ENCODE data around the gene SLC25A19. TPM values are rescaled to one million over a fixed set of nuclear protein-coding genes. Genes with fewer than 3 reads are reported as not detected.

Gene SLC25A19
- total RNA-seq = 10.4 and 18.8 TPM in 2 replicates

GRCh38 chr17:75289115-75289831 is at the start of gene SLC25A19:
Gene SLC25A19 (minus strand): TSS chr17:75289433. CDS start chr17:75286764, 2,669 bp downstream.

GRCh38 chr17:75270966-75271232 is 18.3 kb downstream of the SLC25A19 start, which contains the start of gene MIF4GD:
Gene MIF4GD (minus strand): TSS chr17:75271231. CDS start chr17:75270195, 1,036 bp downstream.

DNA sequence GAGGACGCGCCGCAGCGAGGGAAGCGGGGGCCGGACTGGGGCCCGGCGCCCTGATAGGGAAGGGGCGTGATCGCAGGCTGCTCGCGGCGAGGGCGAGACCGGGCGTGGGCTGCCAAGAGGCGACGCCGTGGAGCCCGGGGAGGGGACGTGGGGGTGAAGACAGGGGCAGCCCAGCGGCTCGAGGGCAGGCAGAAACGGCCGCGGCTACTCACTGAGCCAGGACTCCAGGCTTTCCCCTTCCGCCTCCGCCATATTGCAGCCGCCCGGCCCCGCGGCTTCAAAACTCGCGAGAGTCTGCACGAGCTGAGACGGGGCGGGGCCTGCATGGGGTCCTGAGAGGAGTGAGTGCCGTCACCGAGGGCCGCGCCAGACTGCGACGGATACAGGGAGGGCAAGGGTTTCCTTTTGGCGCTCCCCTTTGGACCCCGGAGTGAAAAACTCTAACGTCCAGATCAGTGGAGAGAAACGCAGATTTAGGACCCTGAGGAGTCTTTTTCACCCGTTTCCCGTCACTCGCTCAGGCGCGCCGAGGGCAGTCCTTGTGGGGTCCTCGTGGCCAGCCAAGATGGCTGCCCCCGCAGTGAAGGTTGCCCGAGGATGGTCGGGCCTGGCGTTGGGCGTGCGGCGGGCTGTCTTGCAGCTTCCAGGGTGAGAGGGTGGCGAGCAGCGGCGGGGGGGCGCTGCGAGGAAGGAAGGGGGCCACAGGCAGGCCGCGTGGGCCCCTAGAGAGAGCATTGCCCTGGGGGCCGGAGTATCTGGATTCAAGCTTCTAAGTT is 27.7 kb downstream of the SLC25A19 start, which contains the start of the genes GGA3 and MRPS7:
Gene GGA3 (minus strand): TSS at position 271 of the 776 bp plus-strand sequence. CDS start 19 bp downstream, at position 252.
Gene MRPS7 (plus strand): TSS at position 544 of the 776 bp plus-strand sequence. CDS start 22 bp downstream, at position 566.

Other genes starting within 250 kb of the SLC25A19 start
- gene ATP5PD, start 242.5 kb downstream of the SLC25A19 start, total RNA-seq = 159 and 181 TPM in 2 replicates
- gene KCTD2, start 242.2 kb downstream of the SLC25A19 start, total RNA-seq = 8.5 and 13.8 TPM in 2 replicates
- 19.1 and 20.5 TPM in 2 replicates for gene SLC16A5, start 201.5 kb downstream of the SLC25A19 start, total RNA-seq
- 2.7 and 4.3 TPM in 2 replicates for gene ARMC7, start 179.5 kb downstream of the SLC25A19 start, total RNA-seq
- 14.8 and 56.7 TPM in 2 replicates for gene NT5C, start 157.7 kb downstream of the SLC25A19 start, total RNA-seq
- gene JPT1, start 134.9 kb downstream of the SLC25A19 start, total RNA-seq = 159 and 172 TPM in 2 replicates
- gene SUMO2, start 106.5 kb downstream of the SLC25A19 start, total RNA-seq = 56.1 and 60.5 TPM in 2 replicates
- gene NUP85, start 83.8 kb downstream of the SLC25A19 start, total RNA-seq = 14.4 and 25.3 TPM in 2 replicates
- gene GGA3, start 27.8 kb downstream of the SLC25A19 start, total RNA-seq = 12.6 and 33.7 TPM in 2 replicates
- gene MRPS7, start 27.6 kb downstream of the SLC25A19 start, total RNA-seq = 51.7 and 77.2 TPM in 2 replicates
- gene MIF4GD, start 18.2 kb downstream of the SLC25A19 start, total RNA-seq = 14.2 and 37.6 TPM in 2 replicates
- gene GRB2, start 116.2 kb upstream of the SLC25A19 start, total RNA-seq = 95.1 and 108 TPM in 2 replicates
- gene TMEM94, start 167.2 kb upstream of the SLC25A19 start, total RNA-seq = 12.0 and 37.5 TPM in 2 replicates
- gene CASKIN2, start 226.1 kb upstream of the SLC25A19 start, total RNA-seq = 3.8 and 10.3 TPM in 2 replicates
- gene TSEN54, start 227.1 kb upstream of the SLC25A19 start, total RNA-seq = 16.5 and 26.7 TPM in 2 replicates
- gene LLGL2, start 236.3 kb upstream of the SLC25A19 start, total RNA-seq = 36.4 and 46.8 TPM in 2 replicates

Measured in nasal cavity respiratory epithelium epithelial cell of viscerocranial mucosa (primary cell).